Measurements from ENCODE around the gene ATF1. TPM values are rescaled to one million over a fixed set of nuclear protein-coding genes. Genes with fewer than 3 reads are reported as not detected.

ATF1 gene
- total RNA-seq, 1 donor from 2014 or later: 20.9 TPM

DNA sequence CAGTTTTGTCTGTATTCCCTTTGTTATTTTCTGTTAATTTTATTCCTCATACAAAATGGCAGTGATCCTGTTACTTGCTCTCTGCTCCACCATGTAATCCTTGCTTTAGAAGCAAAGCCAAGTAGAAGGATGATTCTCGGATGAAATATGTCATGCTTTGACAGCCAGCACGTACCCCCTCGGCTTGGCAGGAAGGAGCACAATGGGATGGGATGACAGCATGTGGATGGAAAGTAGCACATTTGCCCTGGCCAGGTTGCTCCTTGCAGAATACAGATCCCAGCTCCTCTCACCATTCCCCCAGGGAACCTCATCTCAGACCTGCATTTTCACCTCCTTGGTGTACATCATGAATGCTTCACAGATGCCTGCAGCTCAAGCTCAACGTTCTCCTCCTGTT, 35.1 kb upstream of the ATF1 start:
- Histone ChIP-seq H3K27me3 (ENCODE audit: control insufficient read depth in 3 of 3, insufficient read depth in 3 of 3, low read length in 3 of 3) (no peaks in the 10 kb centered on the region), H3K27ac (ENCODE audit: low read depth, low read length) (no peak overlapping the region), H3K36me3 (ENCODE audit: control insufficient read depth in 3 of 3, insufficient read depth in 3 of 3, low read length in 3 of 3) (peaks cover 35 to 68% (median 68%) of the 10 kb centered on the region in 3 donors), H3K9ac (ENCODE audit: low read depth in 1 of 3, low read length in 3 of 3) (no peak overlapping the region), H3K4me1 (ENCODE audit: control insufficient read depth in 3 of 3, insufficient read depth in 3 of 3, low read length in 3 of 3) (peaks cover 0 to 18% (median 2%) of the 10 kb centered on the region in 3 donors), H3K4me3 (ENCODE audit: low read length in 3 of 3) (no peak overlapping the region), H3K9me3 (ENCODE audit: control insufficient read depth in 3 of 3, low read length in 3 of 3) (no peaks in the 10 kb centered on the region)

DNA sequence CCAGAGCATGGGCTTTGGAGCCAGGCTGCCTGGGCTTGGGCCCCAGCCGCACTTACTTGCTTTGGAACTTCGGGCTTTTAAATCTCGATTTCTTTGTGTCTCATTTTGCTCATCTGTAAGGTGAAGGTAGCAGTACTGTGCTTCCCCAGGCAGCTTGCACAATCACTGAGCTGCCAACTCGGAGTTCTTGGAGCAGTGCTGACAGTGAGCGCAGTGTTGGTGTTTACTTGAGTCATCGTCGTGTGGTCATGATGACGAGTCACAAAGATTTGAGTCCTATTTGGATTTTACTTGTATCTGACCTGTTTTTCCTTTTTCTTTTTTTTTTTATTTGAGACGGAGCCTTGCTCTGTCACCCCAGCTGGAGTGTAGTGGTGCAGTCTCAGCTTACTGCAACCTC, 31.3 kb upstream of the ATF1 start:
- Histone ChIP-seq H3K27me3 (ENCODE audit: control insufficient read depth in 3 of 3, insufficient read depth in 3 of 3, low read length in 3 of 3) (no peaks in the 10 kb centered on the region), H3K36me3 (ENCODE audit: control insufficient read depth in 3 of 3, insufficient read depth in 3 of 3, low read length in 3 of 3) (peaks cover 34 to 67% (median 61%) of the 10 kb centered on the region in 3 donors), H3K4me1 (ENCODE audit: control insufficient read depth in 3 of 3, insufficient read depth in 3 of 3, low read length in 3 of 3) (peaks cover 0 to 9% (median 0%) of the 10 kb centered on the region in 3 donors), H3K9ac (ENCODE audit: low read depth in 1 of 3, low read length in 3 of 3) (no peak overlapping the region), H3K9me3 (ENCODE audit: control insufficient read depth in 3 of 3, low read length in 3 of 3) (no peaks in the 10 kb centered on the region), H3K27ac (ENCODE audit: low read depth, low read length) (no peak overlapping the region), H3K4me3 (ENCODE audit: low read length in 3 of 3) (no peak overlapping the region)

DNA sequence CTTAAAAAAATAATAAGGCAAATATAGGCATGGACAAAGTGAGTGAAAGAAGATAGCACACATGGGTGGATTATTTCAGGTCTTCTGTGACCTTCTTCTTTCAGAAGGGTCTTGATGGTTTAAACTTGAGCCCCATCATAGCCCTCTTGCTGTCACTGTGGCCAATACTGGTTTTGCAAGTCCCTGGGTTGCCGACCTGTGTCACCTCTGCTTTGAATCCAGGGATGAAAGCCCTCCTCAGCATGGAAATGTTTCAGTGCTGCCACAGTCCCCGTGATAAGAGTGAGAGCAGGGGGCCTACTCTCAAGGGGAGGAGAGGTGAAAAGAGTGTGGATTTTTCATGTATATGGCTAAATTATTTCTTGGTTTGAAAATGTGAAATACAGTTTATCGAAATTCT, 30.2 kb upstream of the ATF1 start:
- Histone ChIP-seq H3K4me3 (ENCODE audit: low read length in 3 of 3) (no peak overlapping the region), H3K36me3 (ENCODE audit: control insufficient read depth in 3 of 3, insufficient read depth in 3 of 3, low read length in 3 of 3) (peaks cover 34 to 68% (median 51%) of the 10 kb centered on the region in 3 donors)

DNA sequence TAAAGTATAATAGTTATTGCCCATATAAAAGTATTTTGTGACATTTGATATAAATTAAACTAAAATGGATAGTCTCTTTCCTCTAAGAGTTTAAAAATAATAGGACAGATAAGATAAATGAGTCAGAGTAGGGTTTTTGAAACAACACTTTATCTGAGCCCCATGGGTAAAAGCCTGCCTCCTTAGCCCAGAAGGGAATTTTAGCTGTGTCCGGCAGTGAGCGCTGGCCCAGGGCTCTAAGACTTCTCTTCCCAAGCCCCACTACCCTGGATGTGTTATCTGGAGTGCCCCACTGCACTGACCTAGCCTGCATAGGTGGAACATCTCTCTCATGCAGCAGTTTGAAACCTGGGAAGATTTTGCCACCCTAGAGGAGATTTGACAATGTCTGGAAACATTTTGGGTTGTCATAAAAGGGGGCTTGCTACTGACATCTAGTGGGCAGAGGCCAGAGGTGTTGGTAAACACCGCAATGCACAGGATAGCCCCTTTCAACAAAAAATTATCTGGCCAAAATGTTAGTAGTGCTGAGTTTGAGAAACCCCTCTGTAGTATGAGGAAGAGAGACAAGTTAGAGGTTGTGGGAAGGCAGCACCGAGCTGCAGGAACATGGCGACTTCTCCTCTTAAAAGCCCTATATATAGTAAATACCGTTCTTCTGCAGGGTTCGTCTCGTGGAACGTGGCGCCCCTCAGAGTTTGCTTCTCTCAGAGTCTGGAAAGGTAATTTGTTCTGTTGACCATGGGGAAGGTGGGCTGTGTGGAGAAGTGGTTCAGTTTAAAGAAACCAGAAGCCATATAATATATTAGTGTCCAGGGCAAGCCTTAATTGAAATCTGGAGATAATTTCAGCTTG, 29.3 kb upstream of the ATF1 start:
- Histone ChIP-seq H3K27ac (ENCODE audit: low read depth, low read length) (no peak overlapping the region), H3K27me3 (ENCODE audit: control insufficient read depth in 3 of 3, insufficient read depth in 3 of 3, low read length in 3 of 3) (no peaks in the 10 kb centered on the region), H3K4me3 (ENCODE audit: low read length in 3 of 3) (no peak overlapping the region), H3K4me1 (ENCODE audit: control insufficient read depth in 3 of 3, insufficient read depth in 3 of 3, low read length in 3 of 3) (no peaks in the 10 kb centered on the region), H3K36me3 (ENCODE audit: control insufficient read depth in 3 of 3, insufficient read depth in 3 of 3, low read length in 3 of 3) (peaks cover 37 to 70% (median 54%) of the 10 kb centered on the region in 3 donors), H3K9ac (ENCODE audit: low read depth in 1 of 3, low read length in 3 of 3) (peak overlapping the region in 1 of 3 donors; percentile 33), H3K9me3 (ENCODE audit: control insufficient read depth in 3 of 3, low read length in 3 of 3) (no peaks in the 10 kb centered on the region)

More for the DNA sequence above, 30.2 kb upstream of the ATF1 start:
- Histone ChIP-seq H3K27me3 (ENCODE audit: control insufficient read depth in 3 of 3, insufficient read depth in 3 of 3, low read length in 3 of 3) (no peaks in the 10 kb centered on the region), H3K4me1 (ENCODE audit: control insufficient read depth in 3 of 3, insufficient read depth in 3 of 3, low read length in 3 of 3) (peaks cover 0 to 5% (median 0%) of the 10 kb centered on the region in 3 donors), H3K27ac (ENCODE audit: low read depth, low read length) (no peak overlapping the region), H3K9ac (ENCODE audit: low read depth in 1 of 3, low read length in 3 of 3) (no peak overlapping the region), H3K9me3 (ENCODE audit: control insufficient read depth in 3 of 3, low read length in 3 of 3) (no peaks in the 10 kb centered on the region)

DNA sequence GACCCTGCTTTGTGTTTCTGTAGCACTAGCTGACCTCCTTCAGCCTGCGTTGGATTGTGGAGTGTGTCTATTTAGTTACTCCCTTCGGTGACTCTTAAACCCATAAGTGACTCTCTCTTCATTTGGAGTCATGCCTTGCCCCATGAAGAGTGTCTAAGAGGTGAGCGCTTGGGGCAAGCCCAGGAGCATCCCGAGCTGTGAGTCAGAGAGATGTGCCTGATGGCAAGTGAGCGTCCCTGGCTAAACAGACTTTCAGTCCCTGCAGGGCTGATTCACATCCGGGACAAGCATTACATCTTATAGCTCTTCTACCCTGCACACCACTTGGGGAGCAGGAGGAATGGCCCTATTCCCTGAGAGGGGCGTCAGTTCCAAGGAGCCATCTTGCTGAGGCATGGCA, 24.3 kb upstream of the ATF1 start:
- Histone ChIP-seq H3K9me3 (ENCODE audit: control insufficient read depth in 3 of 3, low read length in 3 of 3) (no peaks in the 10 kb centered on the region), H3K27ac (ENCODE audit: low read depth, low read length) (no peak overlapping the region), H3K27me3 (ENCODE audit: control insufficient read depth in 3 of 3, insufficient read depth in 3 of 3, low read length in 3 of 3) (no peaks in the 10 kb centered on the region), H3K36me3 (ENCODE audit: control insufficient read depth in 3 of 3, insufficient read depth in 3 of 3, low read length in 3 of 3) (peaks cover 48 to 64% (median 57%) of the 10 kb centered on the region in 3 donors), H3K4me3 (ENCODE audit: low read length in 3 of 3) (no peak overlapping the region), H3K4me1 (ENCODE audit: control insufficient read depth in 3 of 3, insufficient read depth in 3 of 3, low read length in 3 of 3) (no peaks in the 10 kb centered on the region), H3K9ac (ENCODE audit: low read depth in 1 of 3, low read length in 3 of 3) (no peak overlapping the region)

DNA sequence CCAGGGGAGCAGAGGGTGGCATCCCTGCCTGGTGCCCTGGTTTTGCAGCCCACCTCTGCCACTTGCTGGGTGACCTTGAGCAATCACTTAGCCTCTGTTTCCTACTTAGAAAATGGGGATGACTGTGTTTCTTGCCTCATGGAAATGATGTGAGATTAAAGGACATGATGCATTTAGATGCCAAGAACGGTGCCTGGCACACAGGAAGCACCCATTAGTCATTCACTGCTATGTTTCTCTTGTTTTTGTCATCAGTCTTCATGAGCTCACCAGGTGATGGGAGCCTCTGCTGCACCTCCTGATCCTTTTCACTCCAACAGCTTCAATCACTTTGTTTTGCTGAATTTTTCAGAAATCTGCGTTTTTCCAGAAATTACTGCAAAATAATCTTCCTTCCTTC, 23.6 kb upstream of the ATF1 start:
- H3K9me3 ChIP-seq (ENCODE audit: control insufficient read depth in 3 of 3, low read length in 3 of 3): no peaks in the 10 kb centered on the region
- H3K4me1 ChIP-seq (ENCODE audit: control insufficient read depth in 3 of 3, insufficient read depth in 3 of 3, low read length in 3 of 3): no peaks in the 10 kb centered on the region
- H3K27ac ChIP-seq (ENCODE audit: low read depth, low read length): no peak overlapping the region
- H3K4me3 ChIP-seq (ENCODE audit: low read length in 3 of 3): no peak overlapping the region
- peaks cover 53 to 66% (median 62%) of the 10 kb centered on the region in 3 donors for H3K36me3 ChIP-seq (ENCODE audit: control insufficient read depth in 3 of 3, insufficient read depth in 3 of 3, low read length in 3 of 3)
- H3K27me3 ChIP-seq (ENCODE audit: control insufficient read depth in 3 of 3, insufficient read depth in 3 of 3, low read length in 3 of 3): no peaks in the 10 kb centered on the region
- no peak overlapping the region for H3K9ac ChIP-seq (ENCODE audit: low read depth in 1 of 3, low read length in 3 of 3)

DNA sequence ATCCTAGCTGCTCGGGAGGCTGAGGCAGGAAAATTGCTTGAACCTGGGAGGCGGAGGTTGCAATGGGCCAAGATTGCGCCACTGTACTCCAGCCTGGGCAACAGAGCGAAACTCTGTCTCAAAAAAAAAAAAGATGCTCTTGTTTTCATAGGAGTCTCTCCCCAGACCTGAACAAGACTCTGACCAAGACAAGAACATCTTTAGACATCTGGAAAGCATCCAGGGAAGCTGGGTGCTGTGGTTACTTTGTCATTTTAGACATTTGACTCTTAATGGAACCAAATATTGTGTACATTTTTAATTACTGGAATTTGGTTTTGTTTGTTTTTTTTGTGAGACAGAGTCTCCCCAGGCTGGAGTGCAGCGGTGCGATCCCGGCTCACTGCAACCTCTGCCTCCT, 21.1 kb upstream of the ATF1 start:
- no peaks in the 10 kb centered on the region for H3K4me1 ChIP-seq (ENCODE audit: control insufficient read depth in 3 of 3, insufficient read depth in 3 of 3, low read length in 3 of 3)
- peaks cover 45 to 65% (median 63%) of the 10 kb centered on the region in 3 donors for H3K36me3 ChIP-seq (ENCODE audit: control insufficient read depth in 3 of 3, insufficient read depth in 3 of 3, low read length in 3 of 3)
- no peak overlapping the region for H3K9ac ChIP-seq (ENCODE audit: low read depth in 1 of 3, low read length in 3 of 3)
- no peak overlapping the region for H3K4me3 ChIP-seq (ENCODE audit: low read length in 3 of 3)
- H3K27ac ChIP-seq (ENCODE audit: low read depth, low read length): no peak overlapping the region
- H3K27me3 ChIP-seq (ENCODE audit: control insufficient read depth in 3 of 3, insufficient read depth in 3 of 3, low read length in 3 of 3): no peaks in the 10 kb centered on the region
- H3K9me3 ChIP-seq (ENCODE audit: control insufficient read depth in 3 of 3, low read length in 3 of 3): no peaks in the 10 kb centered on the region

DNA sequence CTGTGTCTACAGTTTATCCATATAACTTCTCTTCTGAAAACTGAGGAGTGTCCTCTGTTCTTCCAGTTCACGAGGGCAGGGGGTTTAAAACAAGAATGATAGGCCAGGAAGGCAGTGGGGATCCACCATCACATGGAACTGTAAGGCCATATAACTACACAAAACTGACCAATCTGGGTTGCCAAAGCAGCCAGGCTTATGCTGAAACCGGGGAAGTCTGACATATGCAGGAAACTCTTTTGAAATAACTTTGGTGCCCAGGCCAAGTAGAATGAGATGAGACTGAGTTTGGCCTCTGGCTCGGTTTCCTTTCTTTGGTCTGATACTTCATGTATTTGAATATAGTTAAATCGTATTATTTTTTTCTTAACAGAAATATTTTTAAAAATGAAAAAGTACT, 18.0 kb upstream of the ATF1 start:
- no peak overlapping the region for H3K4me3 ChIP-seq (ENCODE audit: low read length in 3 of 3)
- no peak overlapping the region for H3K9ac ChIP-seq (ENCODE audit: low read depth in 1 of 3, low read length in 3 of 3)
- no peak overlapping the region for H3K27ac ChIP-seq (ENCODE audit: low read depth, low read length)
- peaks cover 26 to 48% (median 45%) of the 10 kb centered on the region in 3 donors for H3K36me3 ChIP-seq (ENCODE audit: control insufficient read depth in 3 of 3, insufficient read depth in 3 of 3, low read length in 3 of 3)
- no peaks in the 10 kb centered on the region for H3K4me1 ChIP-seq (ENCODE audit: control insufficient read depth in 3 of 3, insufficient read depth in 3 of 3, low read length in 3 of 3)
- no peaks in the 10 kb centered on the region for H3K9me3 ChIP-seq (ENCODE audit: control insufficient read depth in 3 of 3, low read length in 3 of 3)
- H3K27me3 ChIP-seq (ENCODE audit: control insufficient read depth in 3 of 3, insufficient read depth in 3 of 3, low read length in 3 of 3): no peaks in the 10 kb centered on the region

DNA sequence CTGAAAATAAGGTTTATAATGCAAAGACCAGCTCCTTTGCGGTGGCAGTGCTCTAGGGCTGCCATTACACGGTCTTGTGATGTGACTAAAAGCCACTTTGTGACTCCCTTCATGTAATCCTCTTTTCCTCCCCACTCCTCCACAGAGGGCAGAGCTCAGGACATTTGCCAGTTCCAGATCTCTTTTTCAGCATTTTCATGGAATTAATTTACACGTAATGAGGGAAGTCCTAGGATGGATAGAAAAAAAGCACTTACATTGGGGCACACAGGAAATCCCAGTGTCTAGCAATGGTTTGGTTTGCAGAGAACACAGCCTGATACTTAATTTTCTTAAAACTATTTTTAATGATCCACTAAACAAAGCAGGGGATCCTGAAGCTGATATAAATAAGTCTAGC, 17.5 kb upstream of the ATF1 start:
- no peak overlapping the region for H3K4me3 ChIP-seq (ENCODE audit: low read length in 3 of 3)

DNA sequence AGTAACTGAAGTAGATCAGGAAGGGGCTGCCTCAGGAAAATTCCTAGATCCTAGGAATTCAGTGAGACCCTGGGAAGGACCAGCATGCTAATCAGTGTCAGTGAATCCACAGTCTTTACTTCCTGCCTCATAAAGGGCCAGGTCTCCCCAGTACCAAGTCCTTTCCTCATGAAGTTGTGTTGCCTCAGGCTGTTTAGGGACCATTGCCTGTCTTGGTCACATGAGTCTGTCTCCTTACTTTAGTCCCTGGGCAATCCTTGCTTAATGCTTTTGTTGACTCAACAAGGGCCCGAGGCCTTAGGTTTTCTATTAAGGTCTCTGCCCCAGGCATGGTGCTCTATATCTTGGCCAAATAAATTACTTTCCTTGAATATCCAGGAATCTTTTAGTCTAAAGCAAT, 16.1 kb upstream of the ATF1 start:
- Histone ChIP-seq H3K4me1 (ENCODE audit: control insufficient read depth in 3 of 3, insufficient read depth in 3 of 3, low read length in 3 of 3) (peaks cover 0 to 8% (median 6%) of the 10 kb centered on the region in 3 donors), H3K27me3 (ENCODE audit: control insufficient read depth in 3 of 3, insufficient read depth in 3 of 3, low read length in 3 of 3) (no peaks in the 10 kb centered on the region), H3K9ac (ENCODE audit: low read depth in 1 of 3, low read length in 3 of 3) (no peak overlapping the region), H3K9me3 (ENCODE audit: control insufficient read depth in 3 of 3, low read length in 3 of 3) (no peaks in the 10 kb centered on the region), H3K36me3 (ENCODE audit: control insufficient read depth in 3 of 3, insufficient read depth in 3 of 3, low read length in 3 of 3) (peaks cover 16 to 35% (median 28%) of the 10 kb centered on the region in 3 donors), H3K4me3 (ENCODE audit: low read length in 3 of 3) (no peak overlapping the region), H3K27ac (ENCODE audit: low read depth, low read length) (peak overlapping the region; percentile 55)

More for the DNA sequence above, 17.5 kb upstream of the ATF1 start:
- Histone ChIP-seq H3K9ac (ENCODE audit: low read depth in 1 of 3, low read length in 3 of 3) (no peak overlapping the region), H3K27me3 (ENCODE audit: control insufficient read depth in 3 of 3, insufficient read depth in 3 of 3, low read length in 3 of 3) (no peaks in the 10 kb centered on the region), H3K9me3 (ENCODE audit: control insufficient read depth in 3 of 3, low read length in 3 of 3) (no peaks in the 10 kb centered on the region), H3K36me3 (ENCODE audit: control insufficient read depth in 3 of 3, insufficient read depth in 3 of 3, low read length in 3 of 3) (peaks cover 21 to 42% (median 40%) of the 10 kb centered on the region in 3 donors), H3K4me1 (ENCODE audit: control insufficient read depth in 3 of 3, insufficient read depth in 3 of 3, low read length in 3 of 3) (no peaks in the 10 kb centered on the region), H3K27ac (ENCODE audit: low read depth, low read length) (no peak overlapping the region)

All from skeletal muscle tissue (tissue), 4 donors.